Mononuclear cell (primary cell): ENCODE measurements around the gene NKAIN4. TPM values are rescaled to one million over a fixed set of nuclear protein-coding genes. Genes with fewer than 3 reads are reported as not detected.

Experiments
- H3K27me3 ChIP-seq: 2 replicates; pipeline ENCODE4 v1.6.0; 2011; ENCODE audit warnings: low read length, control low read depth; ENCODE audit not compliant: insufficient read depth
- H3K4me1 ChIP-seq: 2 replicates; pipeline ENCODE4 v1.5.1; 2011; ENCODE audit warnings: mild to moderate bottlenecking, low read length, control low read depth; ENCODE audit not compliant: insufficient read depth
- H3K4me3 ChIP-seq: 2 replicates; pipeline ENCODE4 v1.5.1; 2011; ENCODE audit warnings: mild to moderate bottlenecking, low read length, moderate library complexity
- H3K9me3 ChIP-seq: 2 replicates; pipeline ENCODE4 v1.5.1; 2011; ENCODE audit warnings: low read depth, mild to moderate bottlenecking, control low read depth, low read length
- total RNA-seq: library from RNA; depleted of rRNA; stranded (reverse); fragments of >200 nt; gene quantifications from one replicate; pipeline ENCODE4 v1.2.3, GENCODE V29; 2012

NKAIN4 gene
- not detected for total RNA-seq

DNA sequence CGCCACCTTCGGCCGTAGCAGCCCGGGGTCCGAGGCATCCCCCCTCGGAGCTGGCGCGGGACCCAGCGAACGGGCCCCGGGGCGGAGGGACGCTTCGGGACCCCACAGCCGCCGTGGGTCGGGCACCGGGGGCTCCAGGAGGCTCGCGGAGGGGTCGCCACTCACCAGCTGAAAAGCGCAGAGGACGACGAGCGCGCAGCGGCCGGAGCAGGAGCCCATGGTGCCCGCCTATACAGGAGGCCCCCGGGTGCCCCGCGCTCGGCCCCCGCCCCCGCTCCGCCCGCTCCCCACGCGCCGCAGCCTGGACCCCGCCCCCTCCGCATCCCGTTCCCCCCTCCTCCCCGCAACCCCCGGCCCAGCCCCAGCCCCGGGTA lies at the start of gene NKAIN4:
NKAIN4 (minus strand) TSS at position 232 of the 374 bp plus-strand sequence; CDS start at position 219, 13 bp downstream.
- no peaks in the 10 kb centered on the region for H3K9me3 ChIP-seq
- no peak within 1 kb of the TSS for H3K4me3 ChIP-seq
- H3K27me3 ChIP-seq = peaks cover 17% of the 10 kb centered on the region
- no peaks in the 10 kb centered on the region for H3K4me1 ChIP-seq

DNA sequence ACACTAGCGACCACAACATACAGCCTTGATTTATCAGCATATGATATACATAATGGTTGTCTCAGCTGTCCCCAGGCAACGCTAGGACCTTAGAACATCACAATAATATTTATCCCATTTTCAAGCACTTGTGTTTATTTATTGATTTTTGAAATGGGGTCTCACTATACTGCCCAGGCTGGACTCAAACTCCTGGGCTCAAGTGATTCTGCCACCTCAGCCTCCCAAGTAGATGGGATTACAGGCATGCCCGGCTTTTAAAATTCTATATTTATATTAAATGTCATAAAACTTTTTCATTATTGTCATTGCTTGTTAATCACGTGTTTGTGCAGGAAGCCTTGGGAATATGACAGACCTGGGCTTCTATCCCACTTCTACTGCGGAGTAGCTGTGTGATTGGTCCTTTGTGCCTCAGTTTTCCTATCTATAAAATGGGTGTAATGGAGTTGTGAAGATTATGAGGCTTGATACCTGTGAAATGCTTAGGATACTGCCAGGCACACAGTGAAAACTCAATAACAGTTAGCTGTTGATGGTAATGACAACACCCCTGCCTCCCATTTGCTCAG lies 48.9 kb upstream of the NKAIN4 start:
- no peak overlapping the region for H3K4me3 ChIP-seq
- H3K27me3 ChIP-seq = peaks cover 3% of the 10 kb centered on the region
- H3K4me1 ChIP-seq = no peaks in the 10 kb centered on the region
- H3K9me3 ChIP-seq = no peaks in the 10 kb centered on the region

DNA sequence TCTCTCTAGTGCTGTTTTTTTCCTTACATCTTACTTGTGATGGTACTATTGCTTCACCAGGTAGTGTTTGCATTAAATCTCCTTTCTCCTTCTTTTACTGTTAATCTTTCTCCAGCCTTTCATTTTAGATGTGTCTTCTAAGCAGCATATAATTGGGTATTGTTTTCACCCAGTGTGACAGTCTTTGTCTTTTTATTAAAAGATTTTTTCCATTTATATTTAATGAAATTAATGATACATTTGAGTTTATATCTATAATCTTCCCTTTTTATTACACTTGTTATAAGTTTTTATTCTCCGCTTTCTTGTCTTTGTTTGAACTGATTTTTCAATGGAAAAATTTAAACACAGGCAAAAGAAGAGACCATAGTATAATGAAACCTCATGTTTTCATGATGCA lies 47.4 kb upstream of the NKAIN4 start:
- Histone ChIP-seq H3K4me1 (no peaks in the 10 kb centered on the region), H3K27me3 (peaks cover 3% of the 10 kb centered on the region)

DNA sequence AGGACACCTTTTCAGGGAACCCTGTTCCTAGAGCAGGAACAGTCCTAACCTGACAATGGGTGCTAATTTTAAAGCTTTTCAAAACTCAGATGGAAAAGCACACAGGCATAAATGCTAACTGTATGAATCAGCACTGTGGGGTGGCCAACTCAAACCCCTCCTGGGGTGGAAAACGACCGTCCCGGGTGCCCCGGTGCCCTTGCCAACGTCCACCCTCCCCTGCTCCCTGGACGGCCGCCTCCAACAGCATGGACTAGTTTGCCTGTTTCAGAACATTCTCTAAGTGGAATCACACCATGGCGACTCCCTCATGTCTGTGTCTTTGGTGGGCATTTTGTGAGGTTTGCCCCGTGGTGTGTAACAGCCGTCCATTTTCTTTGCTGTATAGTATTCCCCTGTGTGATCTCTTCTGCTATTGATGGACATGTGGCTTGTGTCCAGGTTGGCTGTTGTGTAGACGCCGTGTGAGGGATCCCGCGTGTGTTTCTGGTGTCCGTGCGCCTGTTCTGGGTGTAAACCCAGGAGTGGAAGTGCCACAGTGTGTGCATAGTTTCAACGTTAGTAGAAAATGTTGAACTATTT lies 44.6 kb upstream of the NKAIN4 start:
- Histone ChIP-seq H3K27me3 (peaks cover 3% of the 10 kb centered on the region), H3K4me3 (no peak overlapping the region), H3K4me1 (no peaks in the 10 kb centered on the region), H3K9me3 (no peaks in the 10 kb centered on the region)

More for the DNA sequence above, 47.4 kb upstream of the NKAIN4 start:
- no peak overlapping the region for H3K4me3 ChIP-seq
- no peaks in the 10 kb centered on the region for H3K9me3 ChIP-seq

DNA sequence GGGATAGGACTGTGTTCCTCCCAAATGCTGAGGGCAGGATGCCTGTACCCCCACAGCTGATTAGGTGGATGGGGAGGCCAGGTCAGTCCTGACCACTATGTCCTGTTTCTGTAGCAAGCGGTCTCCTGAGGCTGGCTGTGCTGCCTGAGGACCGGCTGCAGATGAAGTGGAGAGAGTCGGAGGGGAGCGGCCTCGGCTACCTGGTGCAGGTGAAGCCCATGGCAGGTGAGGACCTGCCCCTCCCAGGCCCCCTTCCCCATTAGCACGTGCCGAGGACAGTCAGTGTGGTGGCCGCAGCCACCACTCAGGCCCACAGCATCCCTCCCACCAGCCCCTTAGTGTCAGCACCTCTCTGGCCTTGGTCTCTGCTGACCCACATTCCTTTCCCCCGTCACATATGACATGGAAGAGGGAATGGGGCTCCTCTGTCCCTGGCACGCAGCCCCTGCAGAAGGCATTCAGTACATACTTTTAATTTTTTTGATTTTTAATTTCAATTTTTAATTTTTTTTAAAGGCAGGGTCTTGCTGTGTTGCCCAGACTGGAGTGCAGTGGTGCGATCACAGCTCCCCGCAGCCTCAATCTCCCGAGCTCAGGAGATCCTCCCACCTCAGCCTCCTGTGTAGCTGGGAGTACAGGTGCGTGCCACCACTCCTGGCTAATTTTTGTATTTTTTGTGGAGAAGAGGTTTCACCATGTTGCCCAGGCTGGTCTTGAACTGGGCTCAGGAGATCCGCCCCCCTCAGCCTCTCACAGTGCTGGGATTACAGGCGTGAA lies 43.7 kb upstream of the NKAIN4 start:
- no peaks in the 10 kb centered on the region for H3K4me1 ChIP-seq
- peaks cover 3% of the 10 kb centered on the region for H3K27me3 ChIP-seq
- H3K4me3 ChIP-seq = no peak overlapping the region
- no peaks in the 10 kb centered on the region for H3K9me3 ChIP-seq

DNA sequence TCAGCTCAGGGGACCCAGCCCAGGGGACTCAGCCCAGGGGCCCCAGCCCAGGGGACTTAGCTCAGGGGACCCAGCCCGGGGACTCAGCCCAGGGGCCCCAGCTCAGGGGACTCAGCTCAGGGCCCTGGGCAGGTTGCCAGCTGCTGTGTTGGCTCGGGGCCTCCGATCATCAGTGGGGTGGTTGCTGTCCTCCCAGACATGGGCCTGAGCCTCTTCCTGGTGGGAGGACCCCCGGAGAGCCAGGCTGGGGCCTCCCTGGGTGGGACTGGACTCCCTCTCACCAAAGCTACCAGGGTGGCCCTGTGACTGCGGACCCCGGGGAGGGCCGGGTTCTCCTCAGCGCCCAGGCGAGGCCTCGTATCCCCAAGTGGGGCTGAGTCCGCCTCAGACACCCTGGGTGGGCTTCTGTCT lies 43.1 kb upstream of the NKAIN4 start:
- no peak overlapping the region for H3K4me3 ChIP-seq
- no peaks in the 10 kb centered on the region for H3K4me1 ChIP-seq
- peaks cover 3% of the 10 kb centered on the region for H3K27me3 ChIP-seq
- no peaks in the 10 kb centered on the region for H3K9me3 ChIP-seq

DNA sequence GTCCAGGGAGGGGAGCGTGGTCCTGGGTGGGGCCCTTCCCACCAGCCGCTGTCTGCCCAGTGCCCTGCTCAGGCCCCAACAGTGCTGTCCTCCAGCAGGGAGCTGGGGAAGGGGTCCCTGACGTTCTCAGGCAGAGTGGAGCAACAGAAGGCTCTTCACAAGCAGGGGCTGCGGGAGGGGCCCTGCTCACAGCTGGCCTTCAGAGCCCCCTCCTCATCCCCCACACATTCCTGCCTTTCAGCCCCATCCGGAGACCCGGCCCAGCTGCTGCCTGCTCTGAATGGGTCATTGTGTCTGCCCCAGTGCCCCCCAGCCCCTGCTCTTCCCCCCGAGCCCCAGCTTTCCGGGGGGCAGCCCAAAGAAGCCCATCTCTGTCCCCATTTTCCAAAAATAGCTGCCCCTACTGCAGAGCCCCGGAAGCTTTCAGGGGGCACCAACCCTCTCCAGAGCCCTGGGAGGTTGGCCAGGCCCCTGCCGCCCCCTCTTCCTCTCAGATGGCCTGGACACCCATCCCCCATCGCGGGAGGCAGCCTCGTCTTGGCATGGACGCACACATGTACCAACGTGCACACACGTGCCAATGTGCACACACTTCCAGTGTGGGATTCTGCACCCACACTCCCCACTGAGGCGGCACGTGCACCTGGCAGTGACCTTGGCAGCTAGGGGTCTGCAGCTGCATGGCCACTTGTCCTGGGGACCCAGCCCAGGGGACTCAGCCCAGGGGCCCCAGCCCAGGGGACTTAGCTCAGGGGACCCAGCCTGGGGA lies 42.5 kb upstream of the NKAIN4 start:
- Histone ChIP-seq H3K27me3 (peaks cover 3% of the 10 kb centered on the region), H3K4me3 (no peak overlapping the region), H3K9me3 (no peaks in the 10 kb centered on the region), H3K4me1 (no peaks in the 10 kb centered on the region)

DNA sequence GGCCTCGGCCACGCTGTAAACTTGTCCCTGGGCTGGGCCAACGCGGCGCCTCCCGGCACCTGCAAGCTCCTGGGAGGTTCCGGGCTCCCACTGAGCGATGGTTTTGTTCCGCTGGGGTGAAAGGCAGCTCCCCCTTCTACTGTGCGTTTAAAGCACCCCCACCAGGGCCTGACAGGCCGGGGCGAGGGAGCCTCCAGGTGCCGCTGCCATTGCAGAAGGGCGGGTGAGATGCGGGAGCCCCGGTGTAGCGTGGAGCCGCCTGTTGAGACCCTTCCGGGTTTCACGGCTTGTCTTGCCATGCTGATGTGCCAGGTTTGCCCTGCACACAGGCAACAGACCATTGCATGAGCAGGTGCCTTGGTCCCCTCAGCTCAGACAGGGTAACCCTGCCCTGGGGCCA lies 41.6 kb upstream of the NKAIN4 start:
- H3K9me3 ChIP-seq = no peaks in the 10 kb centered on the region
- H3K4me3 ChIP-seq = no peak overlapping the region
- H3K27me3 ChIP-seq = no peaks in the 10 kb centered on the region
- H3K4me1 ChIP-seq = no peaks in the 10 kb centered on the region

DNA sequence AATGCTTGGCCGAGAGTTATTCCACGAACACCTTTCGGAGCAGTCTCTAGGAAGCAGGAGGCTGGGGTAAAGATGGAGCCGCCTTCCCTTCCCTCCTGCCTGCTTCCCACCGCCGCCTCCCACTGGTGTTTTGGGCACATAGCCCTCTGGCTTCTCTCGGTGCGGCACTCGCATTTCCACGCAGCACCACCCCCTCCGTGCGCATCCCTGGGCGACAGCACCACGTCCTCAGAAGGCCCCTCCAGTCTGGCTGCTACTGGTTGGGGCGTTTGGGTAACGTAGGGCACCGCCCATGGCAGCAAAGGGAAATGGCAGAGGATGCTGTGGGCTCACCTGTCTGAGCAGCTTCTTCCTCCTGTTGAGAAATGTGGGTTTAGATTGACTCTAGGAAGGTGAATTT lies 41.2 kb upstream of the NKAIN4 start:
- H3K4me1 ChIP-seq = no peaks in the 10 kb centered on the region
- H3K4me3 ChIP-seq = no peak overlapping the region
- no peaks in the 10 kb centered on the region for H3K27me3 ChIP-seq
- no peaks in the 10 kb centered on the region for H3K9me3 ChIP-seq

DNA sequence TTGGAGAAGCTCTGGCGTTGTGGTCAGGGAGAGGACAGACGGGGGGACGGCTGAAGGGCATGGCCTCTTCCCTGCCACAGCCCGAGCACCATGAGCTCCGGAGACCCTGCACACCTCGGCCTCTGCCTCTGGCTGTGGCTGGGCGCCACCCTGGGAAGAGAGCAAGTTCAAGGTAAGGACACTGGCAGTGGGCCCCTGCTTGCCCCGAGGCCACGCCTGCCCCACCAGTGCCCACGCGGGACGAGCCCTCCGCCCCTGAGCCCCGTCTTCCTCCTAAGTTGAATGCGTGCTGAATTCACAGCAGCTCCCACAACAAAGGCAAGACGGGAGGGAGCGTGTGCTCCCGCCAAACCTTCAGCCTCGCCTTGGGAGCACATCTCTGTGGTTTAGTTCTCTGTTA lies 40.8 kb upstream of the NKAIN4 start:
- Histone ChIP-seq H3K9me3 (no peaks in the 10 kb centered on the region), H3K4me3 (no peak overlapping the region), H3K4me1 (no peaks in the 10 kb centered on the region), H3K27me3 (no peaks in the 10 kb centered on the region)

DNA sequence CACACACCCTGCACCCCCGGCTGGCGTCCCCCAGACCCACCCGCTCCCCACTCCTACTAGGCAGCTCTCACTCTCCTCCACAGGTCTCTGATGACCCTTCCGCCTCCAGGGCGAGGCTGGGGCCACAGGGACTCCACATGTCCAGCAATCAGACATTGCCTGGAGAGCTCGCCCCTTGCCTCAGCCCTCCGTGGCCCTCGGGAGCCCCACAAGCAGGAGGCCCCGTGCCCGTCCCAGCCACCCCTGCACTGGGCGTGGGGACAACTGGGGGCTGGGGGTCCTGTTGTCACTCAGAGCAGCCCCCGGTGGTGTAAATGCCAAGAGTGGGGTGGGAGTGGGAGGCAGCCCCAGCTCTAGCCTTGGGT lies 40.3 kb upstream of the NKAIN4 start:
- Histone ChIP-seq H3K4me3 (no peak overlapping the region), H3K4me1 (no peaks in the 10 kb centered on the region), H3K9me3 (no peaks in the 10 kb centered on the region), H3K27me3 (no peaks in the 10 kb centered on the region)

DNA sequence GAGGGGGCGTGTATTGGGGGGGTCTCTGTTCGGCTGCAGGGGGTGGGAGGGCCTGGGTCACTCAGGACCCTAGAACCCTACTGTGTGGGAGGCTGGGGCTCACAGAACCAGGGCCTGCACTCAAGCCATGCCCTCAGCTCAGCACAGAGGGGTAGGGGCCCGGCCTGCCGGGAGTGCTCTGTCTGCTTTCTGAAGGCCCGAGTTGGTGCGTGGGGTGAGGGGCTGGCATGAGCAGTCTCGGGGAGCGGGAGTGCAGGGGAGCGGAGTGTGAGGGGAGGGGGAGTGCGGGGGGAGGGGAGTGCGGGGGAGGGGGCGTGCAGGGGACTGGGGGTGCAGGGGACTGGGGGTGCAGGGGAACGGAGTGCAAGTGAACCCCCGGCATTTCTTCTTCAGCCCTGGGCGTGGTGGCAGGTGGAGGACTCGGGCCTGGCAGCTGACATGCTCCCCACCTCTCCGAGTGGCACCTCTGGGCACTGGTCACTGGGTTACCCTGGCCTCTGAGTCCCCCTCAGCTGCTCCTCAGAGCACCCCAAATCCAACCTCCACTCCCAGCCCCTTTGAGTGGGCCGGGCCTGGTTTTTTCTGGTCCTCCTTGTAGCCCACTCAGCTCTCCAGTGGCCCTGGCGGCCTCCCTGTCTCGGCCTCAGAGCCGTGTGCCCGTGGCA lies 39.7 kb upstream of the NKAIN4 start:
- no peaks in the 10 kb centered on the region for H3K27me3 ChIP-seq
- H3K9me3 ChIP-seq = no peaks in the 10 kb centered on the region
- H3K4me3 ChIP-seq = no peak overlapping the region
- H3K4me1 ChIP-seq = no peaks in the 10 kb centered on the region

DNA sequence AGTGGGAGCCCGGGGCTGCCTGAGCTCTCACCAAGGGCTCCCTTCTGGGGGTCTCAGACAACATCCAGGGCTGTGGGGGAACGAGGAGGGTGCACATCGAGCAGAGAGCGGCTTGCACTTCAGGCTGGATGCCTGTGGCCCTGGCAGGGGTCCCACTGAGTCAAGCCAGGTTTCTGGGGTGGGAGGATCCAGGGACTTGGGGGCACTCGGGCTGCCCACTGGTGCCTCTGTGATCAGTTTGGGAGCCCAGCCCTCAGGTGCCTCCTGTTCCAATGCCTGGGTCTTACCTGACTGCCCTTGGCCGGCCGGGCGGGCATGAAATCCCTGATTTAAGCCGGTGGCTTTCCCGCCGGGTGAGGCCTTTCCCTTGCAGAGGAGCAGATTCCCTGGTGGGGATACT lies 39.2 kb upstream of the NKAIN4 start:
- Histone ChIP-seq H3K4me1 (no peaks in the 10 kb centered on the region), H3K4me3 (no peak overlapping the region), H3K9me3 (no peaks in the 10 kb centered on the region), H3K27me3 (no peaks in the 10 kb centered on the region)

DNA sequence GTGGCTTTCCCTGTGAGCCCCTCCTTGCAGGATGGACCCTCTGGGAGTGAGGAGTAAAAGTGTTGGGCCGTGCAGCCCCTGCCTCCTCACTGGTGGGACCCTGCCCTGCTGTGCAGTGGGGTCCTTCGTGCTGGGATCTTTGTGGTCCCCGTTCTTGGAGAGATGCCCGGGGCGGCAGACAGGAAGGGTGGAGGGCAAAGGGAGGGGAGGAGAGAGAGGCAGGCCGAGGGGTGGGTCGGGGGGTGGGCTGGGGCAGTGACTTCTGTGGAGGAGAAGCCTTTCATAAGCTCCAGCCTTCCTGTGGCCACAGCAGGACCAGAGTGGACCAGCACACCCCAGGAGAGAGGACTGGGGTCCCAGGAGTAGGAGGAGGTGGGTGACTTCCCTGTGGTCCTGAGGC lies 38.6 kb upstream of the NKAIN4 start, which contains the start of gene COL20A1:
COL20A1 (plus strand) TSS at position 283 of the 400 bp plus-strand sequence. CDS start 1,922 bp downstream, outside the sequence.
- no peak within 1 kb of the TSS for H3K4me3 ChIP-seq
- H3K27me3 ChIP-seq = no peaks in the 10 kb centered on the region
- H3K4me1 ChIP-seq = no peaks in the 10 kb centered on the region
- H3K9me3 ChIP-seq = no peaks in the 10 kb centered on the region

DNA sequence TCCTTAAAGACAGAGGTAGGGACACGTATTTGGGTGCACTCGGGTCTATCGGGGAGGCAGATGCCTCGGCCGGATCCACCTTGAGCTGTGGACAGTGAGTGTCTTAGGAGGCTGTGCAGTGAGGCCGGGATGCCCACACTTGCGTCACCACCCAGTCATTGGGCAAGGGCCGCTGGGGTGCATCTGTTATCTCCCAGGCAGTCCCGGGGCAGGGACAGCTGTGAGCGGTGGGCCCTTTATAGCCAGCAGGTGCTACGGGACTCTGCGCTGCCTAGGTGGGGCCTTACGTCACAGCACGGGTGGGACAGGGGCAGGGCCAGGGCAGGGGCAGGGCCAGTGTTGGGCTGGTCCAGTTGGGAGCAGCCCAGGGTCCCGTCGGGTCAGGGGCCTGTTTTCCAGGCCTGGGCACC lies 38.0 kb upstream of the NKAIN4 start:
- Histone ChIP-seq H3K27me3 (no peaks in the 10 kb centered on the region), H3K4me1 (no peaks in the 10 kb centered on the region), H3K4me3 (no peak overlapping the region), H3K9me3 (no peaks in the 10 kb centered on the region)
